Putamen (tissue), 1 donor: ENCODE results near the gene VPS36.
"Not testable (repeated sequence)": the region's sequence is repeated elsewhere in the genome, so short reads cannot be mapped to it uniquely, and the experiment has no call there.

Source experiments
- DNase-seq: peaks from one replicate; pipeline ENCODE4 v3.0.0-alpha.2; 2016; ENCODE audit warnings: low spot score

VPS36 gene

DNA sequence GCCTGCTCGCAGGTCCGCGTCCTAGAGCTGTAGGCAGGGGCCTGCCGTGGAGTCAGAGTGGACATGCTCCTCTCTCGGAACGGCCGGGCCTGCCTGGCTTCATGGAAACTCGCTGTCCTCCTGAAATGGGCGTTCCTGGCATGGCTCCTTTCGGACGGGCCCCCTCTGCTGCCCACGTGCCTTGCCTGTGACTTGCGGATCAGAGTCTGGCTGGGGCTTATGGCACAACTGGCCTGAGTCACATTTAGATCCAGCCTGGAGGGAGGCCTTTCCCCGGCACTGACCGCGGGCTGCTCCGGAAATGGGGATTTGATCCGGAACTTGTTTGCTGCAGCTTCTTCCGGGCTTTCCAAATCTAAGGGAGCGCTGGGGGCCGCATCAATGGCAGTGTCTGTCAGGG lies 72.5 kb downstream of the VPS36 start:
- DNase-seq, result no peak

GRCh38 chr13:52374873-52375411 lies 75.5 kb downstream of the VPS36 start:
- DNase-seq, result no peak

DNA sequence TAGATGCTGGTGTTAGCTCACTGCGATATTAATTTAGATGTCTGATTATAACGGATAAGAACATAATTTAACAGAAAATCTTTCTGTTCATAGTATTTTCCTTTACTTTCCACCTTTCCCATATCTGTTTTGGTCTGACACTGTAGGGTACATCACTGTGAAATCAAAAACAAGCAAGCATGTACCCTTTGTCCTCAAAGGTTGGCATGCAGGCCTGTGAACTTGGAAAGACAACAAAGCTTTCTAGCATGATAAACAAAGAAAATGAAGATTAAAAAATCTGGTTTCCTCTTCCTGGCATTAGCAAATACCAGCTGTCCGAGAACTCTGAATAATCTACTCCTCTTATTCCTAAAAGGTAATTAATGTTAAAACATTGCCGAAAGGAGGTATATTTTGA lies 76.0 kb downstream of the VPS36 start:
- DNase-seq, result no peak

- DNase-seq, result not testable (repeated sequence)
Measured at GRCh38 chr13:52373277-52373676, 77.2 kb downstream of the VPS36 start.

GRCh38 chr13:52371736-52372247 lies 78.6 kb downstream of the VPS36 start:
- DNase-seq, result no peak

DNA sequence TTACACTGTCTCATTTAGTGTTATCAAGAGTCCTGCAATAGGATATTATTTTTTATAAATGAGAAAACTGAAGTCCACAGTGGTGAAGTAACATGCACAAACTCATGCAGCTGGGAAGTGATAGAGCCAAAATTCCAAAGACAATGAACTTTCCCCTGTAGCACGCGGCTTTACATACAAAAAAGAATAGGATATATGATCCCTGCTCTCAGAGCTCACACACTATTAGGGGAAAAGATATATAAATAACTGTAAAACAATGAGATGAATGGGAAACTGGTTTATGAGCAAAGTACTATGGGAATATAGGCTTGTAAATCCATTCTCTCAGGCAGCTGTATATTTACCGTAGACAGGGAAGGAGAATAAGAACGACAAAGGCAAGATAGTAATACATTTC lies 84.1 kb downstream of the VPS36 start:
- no peak for DNase-seq
